AG09309 (cell line): ENCODE results near the gene ITGAV.

Experiments
- DNase-seq: peaks from one replicate; pipeline ENCODE4 v3.0.0-alpha.2; 2010; ENCODE audit warnings: low read depth
- H3K4me3 ChIP-seq: 2 replicates; pipeline ENCODE4 v1.5.1; 2011; ENCODE audit warnings: mild to moderate bottlenecking, low read depth, low read length, moderate library complexity; ENCODE audit not compliant: control insufficient read depth
- CTCF ChIP-seq: IDR thresholded peaks from 2 replicates; pipeline ENCODE4 v1.5.1; 2011; ENCODE audit warnings: mild to moderate bottlenecking, low read depth, low read length, inconsistent platforms; ENCODE audit not compliant: insufficient read depth, control insufficient read depth; ENCODE audit errors: missing control alignments

ITGAV gene

GRCh38 chr2:186589612-186590349 is at the start of gene ITGAV:
ITGAV (plus strand) TSS chr2:186590056; CDS start chr2:186590339, 283 bp downstream.
- TF ChIP-seq CTCF = no peak
- H3K4me3 ChIP-seq = peak within 1 kb of the TSS; percentile 84
- DNase-seq = peak; percentile 49

DNA sequence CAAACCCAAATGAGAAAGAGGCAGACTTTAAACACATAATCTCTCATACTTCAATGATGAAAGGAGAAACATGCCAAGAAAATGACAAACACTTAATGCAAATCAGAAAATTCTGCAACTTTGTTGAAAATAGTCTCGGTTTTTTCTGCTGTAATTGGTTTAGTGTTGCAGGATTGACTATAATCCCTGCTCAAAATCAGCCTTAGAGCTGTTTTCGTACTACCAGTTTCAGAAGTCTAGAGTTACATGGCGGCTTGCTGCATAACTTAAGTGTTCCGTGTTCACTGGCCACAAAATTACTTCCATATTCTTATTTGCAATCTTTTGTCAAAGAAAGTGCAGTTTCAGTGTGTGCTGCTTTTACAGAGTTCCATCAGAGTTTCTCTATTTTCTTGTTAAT is 48.9 kb upstream of the ITGAV start:
- no peak for TF ChIP-seq CTCF
- no peak overlapping the region for H3K4me3 ChIP-seq
- DNase-seq = no peak

GRCh38 chr2:186542002-186542401 is 47.9 kb upstream of the ITGAV start:
- H3K4me3 ChIP-seq = no peak overlapping the region
- DNase-seq = no peak
- no peak for TF ChIP-seq CTCF

- peak; percentile 71 for DNase-seq
- no peak for TF ChIP-seq CTCF
- no peak overlapping the region for H3K4me3 ChIP-seq
Measured at GRCh38 chr2:186543561-186544131, 46.2 kb upstream of the ITGAV start.

GRCh38 chr2:186544255-186544675 is 45.6 kb upstream of the ITGAV start:
- no peak for TF ChIP-seq CTCF
- H3K4me3 ChIP-seq = no peak overlapping the region
- DNase-seq = peak; percentile 50

- no peak overlapping the region for H3K4me3 ChIP-seq
- DNase-seq = no peak
- TF ChIP-seq CTCF = no peak
Measured at GRCh38 chr2:186546846-186547245, 43.0 kb upstream of the ITGAV start.
